NB4 (cell line): ENCODE results near the gene INSIG1.
A peak's percentile ranks its signal among the peaks of the same experiment; 100 is the strongest.

Experiments
- DNase-seq: peaks from one replicate; pipeline ENCODE4 v3.0.0; 2010; ENCODE audit warnings: low read depth
- H3K4me3 ChIP-seq: one replicate; pipeline ENCODE4 v1.5.1; 2011; ENCODE audit warnings: mild to moderate bottlenecking, low read depth, low read length, moderate library complexity
- CTCF ChIP-seq: IDR thresholded peaks from one replicate; pipeline ENCODE4 v1.5.1; 2012; ENCODE audit warnings: low read depth, low read length
- MAX ChIP-seq: IDR thresholded peaks from 2 replicates; pipeline ENCODE4 v1.6.1; 2011; ENCODE audit warnings: low read depth, low read length
- MYC ChIP-seq: IDR thresholded peaks from 2 replicates; pipeline ENCODE4 v1.6.1; 2011; ENCODE audit warnings: low read depth, low read length
- POLR2A ChIP-seq: IDR thresholded peaks from 2 replicates; pipeline ENCODE4 v1.6.1; 2011; ENCODE audit warnings: mild to moderate bottlenecking; ENCODE audit not compliant: insufficient read length; ENCODE audit errors: extremely low read depth

Gene INSIG1

GRCh38 chr7:155295511-155295910 is 2.2 kb upstream of the INSIG1 start:
- peak overlapping the region; percentile 9 for H3K4me3 ChIP-seq
- DNase-seq = peak; percentile 59
- no peak for TF ChIP-seq POLR2A
- TF ChIP-seq MYC = no peak
- TF ChIP-seq MAX = no peak
- no peak for TF ChIP-seq CTCF

- TF ChIP-seq MAX (no peak), CTCF (no peak), POLR2A (no peak), MYC (no peak)
- no peak for DNase-seq
Observed at GRCh38 chr7:155296006-155296787, 1.5 kb upstream of the INSIG1 start.

GRCh38 chr7:155296788-155297516 is 726 bp upstream of the INSIG1 start:
- peak; percentile 79 for TF ChIP-seq MAX
- TF ChIP-seq POLR2A = no peak
- peak; percentile 9 for TF ChIP-seq CTCF
- TF ChIP-seq MYC = peak; percentile 82
- peak; percentile 95 for DNase-seq
- H3K4me3 ChIP-seq = peak overlapping the region; percentile 64

More at GRCh38 chr7:155296006-155296787, 1.5 kb upstream of the INSIG1 start:
- H3K4me3 ChIP-seq = peak overlapping the region; percentile 64

- peak overlapping the region; percentile 79 for H3K4me3 ChIP-seq
- TF ChIP-seq POLR2A (no peak), MYC (0 out of 2 replicates have a peak, but pooled peaks have one; percentile 16), CTCF (no peak), MAX (no peak)
- peak; percentile 37 for DNase-seq
Observed at GRCh38 chr7:155298288-155298833, 683 bp downstream of the INSIG1 start.

- H3K4me3 ChIP-seq = peak overlapping the region; percentile 79
- DNase-seq = peak; percentile 99
- peak; percentile 70 for TF ChIP-seq POLR2A
- TF ChIP-seq MAX = peak; percentile 99
- no peak for TF ChIP-seq CTCF
- TF ChIP-seq MYC = peak; percentile 79; the same call in 1 of the 2 replicates
Observed at GRCh38 chr7:155298834-155299534, 1.3 kb downstream of the INSIG1 start.
